GM19193 (cell line): ENCODE results near the gene LRWD1.

Source experiments
- POLR2A ChIP-seq: IDR thresholded peaks from 4 replicates; pipeline ENCODE4 v1.6.1; 2011; ENCODE audit not compliant: insufficient read depth, insufficient read length; ENCODE audit errors: extremely low read depth

The LRWD1 gene

DNA sequence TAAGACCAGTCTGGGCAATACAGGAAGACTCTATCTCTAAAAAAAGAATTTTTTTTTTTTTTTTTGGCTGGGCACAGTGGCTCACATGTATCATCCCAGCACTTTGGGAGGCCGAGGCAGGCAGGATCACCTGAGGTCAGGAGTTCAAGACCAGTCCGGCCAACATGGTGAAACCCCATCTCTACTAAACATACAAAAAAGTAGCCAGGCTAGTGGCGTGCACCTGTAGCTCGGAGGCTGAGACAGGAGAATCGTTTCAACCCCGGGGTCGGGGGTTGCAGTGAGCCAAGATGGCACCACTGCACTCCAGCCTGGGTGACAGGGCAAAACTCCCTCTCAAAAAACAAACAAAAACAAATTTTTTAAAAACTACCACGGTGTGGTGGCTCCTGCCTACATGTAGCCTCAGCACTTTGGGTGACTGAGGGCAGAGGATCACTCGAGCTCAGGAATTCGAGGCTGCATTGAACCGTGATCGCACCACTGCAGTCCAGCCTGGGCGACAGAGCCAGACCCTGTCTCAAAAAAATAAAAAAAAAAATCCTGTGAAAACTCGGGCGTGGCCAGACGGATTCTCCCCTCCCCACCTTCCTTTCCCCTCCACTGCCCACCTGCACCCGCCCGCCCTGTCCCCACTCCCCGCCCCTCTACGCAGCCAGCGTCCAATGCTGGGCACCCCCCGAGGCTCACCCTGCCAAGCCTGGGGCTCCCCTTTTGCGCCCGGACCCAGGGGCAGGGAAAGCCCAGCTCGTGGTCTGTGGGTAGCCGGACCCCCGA is 32.2 kb upstream of the LRWD1 start:
- peak; percentile 4 for TF ChIP-seq POLR2A

DNA sequence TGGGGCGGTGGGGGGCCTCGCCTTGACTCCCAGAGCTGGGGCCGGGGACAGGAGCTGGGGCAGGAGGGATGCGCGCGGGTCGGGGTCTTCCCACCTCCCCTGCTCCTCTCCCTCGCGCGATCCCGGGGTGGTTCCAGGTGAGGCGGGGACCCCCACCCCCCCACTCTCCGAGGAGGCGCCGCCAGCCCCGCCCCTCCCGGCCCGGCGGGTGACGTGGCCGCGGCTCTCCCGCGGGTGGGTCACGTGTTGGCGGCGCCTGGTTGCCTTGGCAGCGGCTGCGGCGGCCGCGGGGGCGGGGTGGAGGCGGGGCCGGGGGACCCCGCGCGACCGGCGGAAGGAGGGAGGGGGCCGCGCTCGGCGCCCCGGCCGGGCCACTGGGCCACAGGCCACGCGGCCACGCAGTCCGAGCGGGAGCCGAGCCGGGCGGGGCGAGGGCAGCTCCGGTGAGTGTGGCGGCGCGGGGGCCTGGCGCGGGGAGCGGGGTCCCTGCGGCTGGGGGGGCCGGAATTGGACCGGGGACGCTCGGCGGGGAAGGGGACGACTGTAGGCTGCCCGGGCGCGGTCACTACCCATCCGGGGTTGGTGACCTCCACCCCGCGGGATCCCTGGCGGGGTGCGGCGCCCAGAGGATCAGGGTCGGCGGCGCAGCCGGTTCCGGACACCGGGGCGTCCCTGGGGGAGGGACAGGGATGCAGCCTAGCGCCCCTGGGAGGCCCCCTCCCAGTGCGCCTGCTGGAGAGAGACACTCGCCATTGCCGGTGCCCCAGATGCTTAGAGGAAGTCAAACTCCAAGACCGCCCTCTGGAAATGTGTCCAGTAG is 31.4 kb upstream of the LRWD1 start, which contains the start of gene ORAI2:
ORAI2 (plus strand) TSS at position 357 of the 820 bp plus-strand sequence. CDS start 5,382 bp downstream, outside the sequence.
- TF ChIP-seq POLR2A, result peak; percentile 65

DNA sequence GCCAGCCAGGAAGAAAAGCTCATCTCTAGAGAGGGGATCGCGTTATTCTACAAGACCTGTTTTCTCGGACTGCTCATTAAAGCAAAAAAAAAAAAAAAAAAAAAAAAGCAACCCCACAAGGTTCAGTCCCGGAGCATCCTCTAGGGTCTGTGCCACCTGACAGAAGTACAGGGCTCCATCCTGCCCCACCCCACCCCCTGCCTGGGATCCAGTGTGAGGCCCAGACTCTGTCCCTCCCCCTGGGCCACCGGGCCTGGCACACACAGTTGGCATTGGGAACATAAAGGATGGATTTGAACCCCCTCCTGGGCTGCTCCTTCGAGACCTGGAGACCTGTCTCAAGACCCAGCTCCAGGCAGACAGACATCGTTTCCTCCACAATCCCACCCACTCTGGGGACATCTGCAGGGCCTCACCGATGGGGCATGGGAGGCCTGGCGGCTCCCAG is 30.7 kb upstream of the LRWD1 start:
- TF ChIP-seq POLR2A, result no peak

DNA sequence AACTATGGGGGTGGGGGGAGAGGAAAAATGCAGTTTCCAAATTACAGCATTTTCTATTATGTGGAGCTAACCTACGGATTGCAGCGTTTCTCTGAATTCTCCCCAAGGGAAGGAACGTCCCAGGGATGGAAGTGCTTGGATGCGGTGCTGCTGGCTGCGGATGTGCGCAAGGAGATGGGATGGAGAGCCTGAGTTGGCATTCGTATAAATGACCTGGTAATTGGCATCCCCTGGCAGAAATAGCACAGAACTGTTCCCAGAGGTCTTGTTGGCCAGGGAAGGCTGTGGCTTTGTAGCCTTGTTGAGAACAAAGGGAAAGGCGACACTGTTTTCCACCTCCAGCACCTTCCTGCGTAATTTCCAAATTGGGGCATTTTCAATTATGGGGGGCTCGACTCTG is 28.7 kb upstream of the LRWD1 start:
- TF ChIP-seq POLR2A, result no peak

DNA sequence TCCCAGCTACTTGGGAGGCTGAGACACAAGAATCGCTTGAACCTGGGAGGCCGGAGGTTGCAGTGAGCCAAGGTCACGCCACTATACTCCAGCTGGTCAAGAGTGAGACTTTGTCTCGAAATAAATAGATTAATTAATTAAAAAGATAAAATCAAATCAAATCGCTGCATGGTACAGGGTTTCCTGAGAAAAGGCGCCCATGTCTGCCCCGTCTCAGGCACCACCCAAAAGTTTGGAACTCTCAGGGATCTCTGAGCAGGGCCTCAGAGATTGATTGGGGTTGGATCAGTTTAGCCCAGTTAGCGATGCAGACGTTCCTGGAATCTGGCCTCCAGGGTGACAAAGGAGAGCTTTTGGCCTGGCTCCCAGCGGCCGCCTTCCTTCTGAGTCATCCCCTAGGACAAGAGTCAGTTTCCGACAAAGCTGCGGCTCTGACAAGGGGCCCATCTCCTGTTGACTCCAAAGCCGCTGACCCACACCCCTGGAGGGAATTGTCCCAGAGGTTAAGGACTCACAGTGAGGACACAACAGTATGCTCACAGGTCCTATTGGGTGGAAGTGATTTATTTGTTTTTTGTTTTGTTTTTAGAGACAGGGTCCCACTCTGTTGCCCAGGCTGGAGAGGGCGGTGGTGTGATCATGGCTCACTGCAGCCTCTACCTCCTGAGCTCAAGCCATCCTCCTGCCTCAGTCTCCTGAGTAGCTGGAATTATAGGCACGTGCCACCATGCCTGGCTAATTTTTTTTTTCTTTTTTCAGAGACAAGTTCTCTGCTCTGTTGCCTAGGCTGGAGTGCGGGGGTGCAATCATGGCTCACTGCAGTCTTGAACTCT is 24.6 kb upstream of the LRWD1 start:
- no peak for TF ChIP-seq POLR2A

DNA sequence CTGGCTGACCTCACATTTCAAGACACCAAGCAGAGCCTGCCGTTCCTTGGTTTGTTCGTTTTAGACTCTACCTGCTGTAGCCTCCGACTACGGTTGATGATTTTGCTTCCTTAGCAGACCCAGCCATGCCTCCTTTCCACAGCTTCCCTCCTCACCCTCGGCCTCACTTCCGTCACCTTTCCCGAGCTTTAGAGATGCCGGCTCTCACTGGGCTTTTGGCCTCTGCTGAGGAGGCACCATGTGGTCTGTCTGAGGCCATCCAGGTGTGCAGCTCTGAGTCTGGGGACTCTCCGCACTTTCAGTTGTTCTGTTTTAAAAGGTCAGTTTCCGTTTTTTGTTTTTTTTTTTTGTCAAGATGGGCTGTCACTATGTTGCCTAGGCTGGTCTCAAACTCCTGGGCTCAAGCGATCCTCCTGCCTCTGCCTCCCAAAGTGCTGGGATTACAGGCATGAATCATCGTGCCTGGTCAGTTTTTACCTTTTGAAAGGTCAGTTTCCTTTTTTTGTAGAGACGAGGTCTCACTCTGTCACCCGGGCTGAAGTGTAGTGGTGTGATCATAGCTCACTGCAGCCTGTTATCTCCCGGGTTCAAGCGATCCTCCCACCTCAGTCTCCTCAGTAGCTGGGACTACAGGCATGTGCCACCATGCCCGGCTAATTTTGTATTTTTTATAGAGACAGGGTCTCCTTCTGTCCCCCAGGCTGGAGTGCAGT is 19.7 kb upstream of the LRWD1 start:
- TF ChIP-seq POLR2A, result peak; percentile 47

DNA sequence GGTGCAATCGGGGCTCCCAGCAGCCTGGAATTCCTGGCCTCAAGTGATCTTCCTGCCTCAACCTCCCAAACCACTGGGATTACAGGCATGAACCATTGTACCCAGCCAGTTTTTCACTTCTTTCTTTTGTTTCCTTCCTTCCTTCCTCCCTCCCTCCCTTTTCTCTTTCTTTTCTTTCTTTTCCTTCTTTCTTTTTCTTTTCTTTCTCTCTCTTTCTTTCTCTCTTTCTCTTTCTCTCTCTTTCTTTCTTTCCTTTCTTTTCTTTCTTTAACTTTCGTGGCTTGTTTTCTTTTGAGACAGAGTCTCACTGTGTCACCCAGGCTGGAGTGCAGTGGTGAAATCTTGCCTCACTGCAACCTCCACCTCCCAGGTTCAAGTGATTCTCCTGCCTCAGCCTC is 19.1 kb upstream of the LRWD1 start:
- TF ChIP-seq POLR2A, result no peak

DNA sequence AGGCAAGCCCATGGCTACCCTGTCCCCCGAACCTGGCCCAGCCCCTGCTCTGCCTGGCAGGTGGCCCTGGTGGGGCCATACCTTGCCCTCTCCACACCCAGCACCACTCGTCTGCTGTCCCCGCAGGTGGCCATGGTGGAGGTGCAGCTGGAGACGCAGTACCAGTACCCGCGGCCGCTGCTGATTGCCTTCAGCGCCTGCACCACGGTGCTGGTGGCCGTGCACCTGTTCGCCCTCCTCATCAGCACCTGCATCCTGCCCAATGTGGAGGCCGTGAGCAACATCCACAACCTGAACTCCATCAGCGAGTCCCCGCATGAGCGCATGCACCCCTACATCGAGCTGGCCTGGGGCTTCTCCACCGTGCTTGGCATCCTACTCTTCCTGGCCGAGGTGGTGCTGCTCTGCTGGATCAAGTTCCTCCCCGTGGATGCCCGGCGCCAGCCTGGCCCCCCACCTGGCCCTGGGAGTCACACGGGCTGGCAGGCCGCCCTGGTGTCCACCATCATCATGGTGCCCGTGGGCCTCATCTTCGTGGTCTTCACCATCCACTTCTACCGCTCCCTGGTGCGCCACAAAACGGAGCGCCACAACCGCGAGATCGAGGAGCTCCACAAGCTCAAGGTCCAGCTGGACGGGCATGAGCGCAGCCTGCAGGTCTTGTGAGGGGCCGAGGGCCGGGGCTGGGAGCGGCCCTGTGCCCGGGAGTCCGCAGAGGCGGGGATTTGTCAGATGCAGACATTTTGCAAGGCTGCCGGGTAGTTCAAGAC is 18.2 kb upstream of the LRWD1 start:
- TF ChIP-seq POLR2A, result no peak

DNA sequence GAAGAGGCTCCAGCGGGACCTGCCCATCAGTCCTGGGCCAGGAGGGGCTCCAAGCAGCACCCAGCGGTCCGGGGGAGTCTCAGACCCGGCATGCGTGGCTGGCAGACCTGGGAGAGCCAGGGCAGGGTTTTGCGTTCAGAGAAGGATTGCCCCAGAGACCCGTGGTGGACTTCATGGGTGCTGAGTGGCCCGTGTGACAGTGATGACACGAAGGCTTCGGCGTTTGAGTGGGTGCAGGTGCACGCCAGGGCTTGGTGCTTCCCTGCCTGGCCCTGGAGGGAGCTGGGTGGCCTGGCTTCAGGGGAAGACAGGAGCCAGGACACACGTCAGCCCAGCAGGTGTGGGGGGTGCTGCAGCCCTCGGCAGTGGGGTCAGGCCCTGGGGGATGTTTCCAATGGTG is 17.5 kb upstream of the LRWD1 start:
- TF ChIP-seq POLR2A, result no peak

DNA sequence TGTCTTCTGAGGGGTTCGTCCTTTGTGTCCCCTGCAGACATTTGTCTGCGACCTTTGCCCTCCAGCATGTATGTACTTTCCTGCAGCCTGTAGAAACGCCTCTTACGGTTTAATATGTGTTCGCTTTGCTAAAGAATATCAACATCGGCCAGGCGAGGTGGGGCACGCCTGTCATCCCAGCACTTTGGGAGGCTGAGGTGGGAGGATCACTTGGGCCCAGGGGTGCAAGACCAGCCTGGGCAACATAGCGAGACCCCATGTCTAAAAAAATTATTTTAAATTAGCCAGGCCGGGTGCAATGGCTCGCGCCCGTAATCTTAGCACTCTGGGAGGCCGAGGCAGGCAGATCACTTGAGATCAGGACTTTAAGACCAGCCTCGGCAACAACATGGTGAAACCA is 15.6 kb upstream of the LRWD1 start:
- no peak for TF ChIP-seq POLR2A

DNA sequence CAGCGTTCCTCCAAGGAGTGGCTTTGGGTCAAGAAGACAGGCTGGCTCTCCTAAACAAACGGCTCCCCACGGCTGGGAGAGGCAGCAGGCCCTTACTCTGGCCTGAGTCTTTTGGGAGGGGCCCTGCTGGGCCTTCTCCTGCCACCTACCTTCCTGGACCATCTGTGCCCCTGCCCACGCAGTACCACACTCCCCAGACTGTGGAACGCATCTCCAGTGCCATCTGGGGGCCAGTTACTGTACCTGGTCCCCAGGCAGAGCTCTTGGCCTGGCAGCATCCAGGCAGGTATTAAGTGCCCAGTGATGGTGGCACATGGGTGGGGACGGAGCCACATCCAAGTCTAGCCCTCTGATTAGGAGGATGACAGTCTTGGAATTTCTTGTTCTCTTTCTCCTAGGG is 14.5 kb upstream of the LRWD1 start:
- no peak for TF ChIP-seq POLR2A

DNA sequence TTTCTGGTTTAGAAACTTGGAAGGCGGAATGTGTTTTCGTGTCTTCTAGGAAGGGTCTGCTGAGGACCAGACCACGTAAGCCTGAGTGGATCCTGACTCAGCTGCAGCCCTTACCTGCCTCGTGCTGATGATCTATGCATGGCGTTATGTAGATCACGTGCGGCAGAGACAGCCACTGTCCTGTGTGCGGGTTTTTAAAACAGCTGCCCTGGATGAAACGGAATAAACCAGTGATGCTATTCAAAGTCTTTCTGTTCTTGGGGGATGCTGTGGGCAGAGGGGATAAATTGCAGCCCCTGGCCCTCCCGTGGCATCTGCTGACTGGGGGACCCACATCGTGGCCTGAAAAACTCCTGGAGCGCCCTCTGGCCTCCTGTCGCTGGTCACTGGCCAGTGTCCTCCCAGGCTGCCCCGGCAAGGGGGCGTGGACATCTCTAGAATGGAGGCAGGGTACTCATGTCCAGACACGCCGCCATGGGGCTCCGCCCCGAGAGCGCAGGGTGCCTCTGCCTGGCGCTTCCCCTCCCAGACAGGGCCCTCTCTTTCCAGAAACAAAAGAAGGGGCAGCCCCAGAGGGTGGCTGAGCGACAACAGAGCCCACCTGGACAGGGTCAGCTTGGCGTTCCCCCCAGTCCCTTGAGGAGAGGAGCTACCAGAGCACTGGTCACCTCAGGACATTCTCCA is 13.3 kb upstream of the LRWD1 start:
- no peak for TF ChIP-seq POLR2A

DNA sequence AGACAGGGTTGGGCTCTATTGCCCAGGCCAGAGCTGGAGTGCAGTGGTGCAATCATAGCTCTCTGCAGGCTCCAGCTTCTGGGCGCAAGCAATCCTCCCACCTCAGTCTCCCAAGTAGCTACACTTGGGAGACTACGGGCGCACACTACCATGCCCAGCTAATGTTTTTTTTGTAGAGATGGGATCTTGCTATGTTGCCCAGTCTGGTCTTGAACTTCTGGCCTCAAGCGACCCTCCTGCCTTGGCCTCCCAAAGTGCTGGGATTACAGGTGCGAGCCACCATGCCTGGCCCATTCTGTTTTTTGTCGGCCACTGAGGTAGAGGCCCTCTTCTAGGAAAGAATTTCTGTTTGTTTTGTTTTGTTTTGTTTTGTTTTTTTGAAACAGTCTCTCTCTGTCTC is 12.3 kb upstream of the LRWD1 start:
- no peak for TF ChIP-seq POLR2A

DNA sequence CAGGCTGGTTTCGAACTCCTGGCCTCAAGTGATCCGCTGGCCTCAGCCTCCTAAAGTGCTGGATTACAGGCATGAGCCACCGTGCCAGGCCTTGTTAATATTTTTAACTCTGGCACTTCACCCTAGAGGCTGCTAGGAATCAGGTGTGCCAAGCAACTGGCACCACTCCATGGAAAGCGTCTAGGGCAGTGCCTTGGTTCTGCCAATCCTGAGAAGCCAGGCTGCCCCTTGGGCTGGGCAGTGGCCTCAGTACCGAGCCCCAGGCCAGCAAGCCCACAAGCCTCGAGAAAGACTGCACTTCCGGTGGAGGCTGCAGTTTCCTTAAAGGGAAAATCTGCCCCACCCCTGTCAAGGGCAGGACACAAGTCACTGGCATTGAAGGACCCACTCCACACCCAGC is 11.5 kb upstream of the LRWD1 start:
- TF ChIP-seq POLR2A, result no peak

DNA sequence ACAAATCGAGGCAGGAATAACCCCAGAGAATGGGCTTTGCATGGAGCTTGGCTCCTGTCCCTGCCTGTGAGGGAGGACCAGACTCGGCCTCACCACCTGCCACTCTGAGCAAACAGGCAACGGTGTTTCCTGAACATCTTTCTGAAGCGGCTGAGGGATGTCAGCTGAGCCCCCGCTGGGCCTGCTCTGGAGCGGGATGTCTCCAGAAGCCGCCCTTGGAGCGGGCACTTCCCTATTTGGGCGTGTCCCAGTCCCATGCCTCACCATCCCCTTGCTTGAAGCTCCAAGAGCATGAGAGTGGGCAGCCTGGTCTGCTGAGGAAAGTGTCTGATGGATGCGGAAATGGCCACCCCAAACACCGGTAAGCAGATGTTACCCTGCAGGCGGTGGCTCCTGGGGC is 10.3 kb upstream of the LRWD1 start:
- TF ChIP-seq POLR2A, result no peak
